VCaP (cell line): Measurements from ENCODE around the gene ERG28.
"Not testable (repeated sequence)": the region's sequence is repeated elsewhere in the genome, so short reads cannot be mapped to it uniquely, and the experiment has no call there.

ENCODE experiments used
- H3K27ac ChIP-seq: fragments of 450-650 bp; 2 replicates; pipeline ENCODE4 v1.5.1; 2017
- TF ChIP-seq, protein P1 (sequence below): fragments of 450-650 bp; conservative IDR thresholded peaks from 2 replicates; pipeline ENCODE4 v1.5.1; 2017; ENCODE audit warnings: mild to moderate bottlenecking, moderate library complexity

The ERG28 gene

GRCh38 chr14:75609116-75609515 lies 51.6 kb downstream of the ERG28 start:
- TF ChIP-seq, protein P1, sequence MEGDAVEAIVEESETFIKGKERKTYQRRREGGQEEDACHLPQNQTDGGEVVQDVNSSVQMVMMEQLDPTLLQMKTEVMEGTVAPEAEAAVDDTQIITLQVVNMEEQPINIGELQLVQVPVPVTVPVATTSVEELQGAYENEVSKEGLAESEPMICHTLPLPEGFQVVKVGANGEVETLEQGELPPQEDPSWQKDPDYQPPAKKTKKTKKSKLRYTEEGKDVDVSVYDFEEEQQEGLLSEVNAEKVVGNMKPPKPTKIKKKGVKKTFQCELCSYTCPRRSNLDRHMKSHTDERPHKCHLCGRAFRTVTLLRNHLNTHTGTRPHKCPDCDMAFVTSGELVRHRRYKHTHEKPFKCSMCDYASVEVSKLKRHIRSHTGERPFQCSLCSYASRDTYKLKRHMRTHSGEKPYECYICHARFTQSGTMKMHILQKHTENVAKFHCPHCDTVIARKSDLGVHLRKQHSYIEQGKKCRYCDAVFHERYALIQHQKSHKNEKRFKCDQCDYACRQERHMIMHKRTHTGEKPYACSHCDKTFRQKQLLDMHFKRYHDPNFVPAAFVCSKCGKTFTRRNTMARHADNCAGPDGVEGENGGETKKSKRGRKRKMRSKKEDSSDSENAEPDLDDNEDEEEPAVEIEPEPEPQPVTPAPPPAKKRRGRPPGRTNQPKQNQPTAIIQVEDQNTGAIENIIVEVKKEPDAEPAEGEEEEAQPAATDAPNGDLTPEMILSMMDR = no peak
- H3K27ac ChIP-seq = no peak overlapping the region

- TF ChIP-seq, protein P1 = no peak
- no peak overlapping the region for H3K27ac ChIP-seq
Measured at GRCh38 chr14:75607842-75608640, 52.6 kb downstream of the ERG28 start.

- TF ChIP-seq, protein P1 = no peak
- no peak overlapping the region for H3K27ac ChIP-seq
Measured at GRCh38 chr14:75607044-75607443, 53.6 kb downstream of the ERG28 start.

DNA sequence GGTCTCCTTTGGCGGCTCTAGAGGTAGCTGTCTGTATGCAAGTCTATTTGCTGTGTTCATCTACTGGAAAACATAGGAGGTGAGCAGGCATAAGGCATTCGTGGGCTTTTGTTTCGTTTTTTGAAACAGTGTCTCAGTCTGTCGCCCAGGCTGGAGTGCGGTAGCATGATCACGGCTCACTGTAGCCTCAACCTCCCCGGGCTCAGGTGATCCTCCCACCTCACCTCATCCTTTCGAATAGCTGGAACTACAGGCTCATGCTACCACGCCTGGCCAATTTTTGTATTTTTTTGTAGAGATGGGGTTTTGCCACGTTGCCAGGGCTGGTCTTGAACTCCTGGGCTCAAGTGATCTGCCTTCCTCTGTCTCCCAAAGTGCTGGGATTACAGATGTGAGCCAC lies 54.8 kb downstream of the ERG28 start:
- H3K27ac ChIP-seq = no peak overlapping the region
- TF ChIP-seq, protein P1 = no peak

- TF ChIP-seq, protein P1 = no peak
- no peak overlapping the region for H3K27ac ChIP-seq
Measured at GRCh38 chr14:75604979-75605851, 55.5 kb downstream of the ERG28 start.

GRCh38 chr14:75602503-75602902 lies 58.2 kb downstream of the ERG28 start:
- no peak overlapping the region for H3K27ac ChIP-seq
- TF ChIP-seq, protein P1 = no peak

GRCh38 chr14:75601061-75601460 lies 59.6 kb downstream of the ERG28 start:
- H3K27ac ChIP-seq = not testable (repeated sequence)

DNA sequence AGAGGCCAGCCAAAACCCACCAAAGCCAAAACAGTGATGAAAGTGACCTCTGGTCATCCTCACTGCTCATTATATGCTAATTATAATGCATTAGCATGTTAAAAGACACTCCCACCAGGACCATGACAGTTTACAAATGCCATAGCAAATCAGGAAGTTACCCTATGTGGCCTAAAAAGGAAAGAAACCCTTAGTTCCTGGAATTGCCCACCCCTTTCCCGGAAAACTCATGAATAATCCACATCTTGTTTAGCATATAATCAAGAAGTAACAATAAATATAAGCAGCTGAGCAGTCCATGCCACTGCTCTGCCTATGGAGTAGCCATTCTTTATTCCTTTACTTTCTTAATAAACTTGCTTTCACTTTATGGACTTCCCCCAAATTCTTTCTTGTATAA lies 60.6 kb downstream of the ERG28 start:
- H3K27ac ChIP-seq = not testable (repeated sequence)
